Measurements from ENCODE around the gene CMIP.

Gene CMIP

DNA sequence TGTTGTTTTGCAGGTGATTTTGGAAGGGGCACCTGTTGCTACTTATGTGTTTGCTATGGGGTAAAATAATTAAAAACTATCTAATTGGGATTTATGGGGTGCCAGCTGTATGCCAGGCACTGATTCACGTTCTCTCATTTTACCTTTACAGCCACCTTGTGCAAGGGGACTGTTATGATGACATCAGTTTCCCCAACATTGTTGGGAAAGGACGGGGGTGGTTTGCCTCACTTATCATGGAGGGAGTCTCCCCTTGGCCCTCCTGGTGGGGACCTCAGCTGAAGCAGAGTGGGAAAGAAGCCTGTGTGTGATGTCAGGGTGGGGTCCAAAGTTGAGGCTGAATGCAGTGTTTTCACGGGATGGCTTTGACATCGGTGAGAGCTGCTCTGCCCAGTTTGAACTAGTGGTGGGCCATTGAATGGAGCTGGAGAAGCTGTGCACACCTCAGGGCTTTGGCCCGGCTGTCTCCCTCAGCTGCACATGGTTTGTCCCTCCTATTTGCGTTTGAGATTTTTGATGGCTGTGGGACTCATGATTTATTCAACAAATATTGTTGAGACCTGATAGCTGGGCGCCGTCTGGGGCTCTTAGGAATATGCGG, 36.1 kb downstream of the CMIP start:
- TF ChIP-seq ZNF274 (IDR thresholded peaks at IDR 0.05; ENCODE audit: low read depth, low read length): no peak
- peak overlapping the region; percentile 3; the same call in 1 of the 2 replicates for H3K4me3 ChIP-seq (ENCODE audit: low read length)

DNA sequence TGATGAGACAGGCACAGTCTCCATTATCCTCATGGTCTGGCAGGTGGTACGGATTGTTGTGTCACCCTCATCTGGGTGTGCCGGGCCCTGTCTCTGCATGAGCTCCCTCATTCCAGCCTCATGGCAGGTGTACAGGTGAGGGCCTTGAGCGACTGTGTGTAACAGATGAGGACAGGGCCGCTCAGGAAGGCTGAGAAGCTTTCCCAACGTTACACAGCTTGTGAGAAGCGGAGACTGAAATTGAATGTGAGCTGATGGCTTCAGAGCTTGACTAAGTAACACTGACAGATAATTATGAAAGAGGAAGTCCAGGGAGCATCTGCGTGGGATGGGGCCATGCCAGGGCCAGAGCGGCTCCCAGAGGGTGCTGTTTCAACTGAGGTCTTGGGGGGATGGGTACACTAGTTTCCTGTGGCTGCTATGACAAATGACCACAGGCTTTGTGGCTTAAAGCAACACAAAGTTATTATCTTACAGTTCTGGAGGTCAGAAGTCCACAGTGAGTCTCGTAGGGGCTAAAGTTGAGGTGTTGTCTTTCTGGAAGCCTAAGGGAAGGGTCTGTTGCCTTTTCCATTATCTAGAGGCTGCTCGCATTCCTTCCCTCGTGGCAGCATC, 36.7 kb downstream of the CMIP start:
- peak overlapping the region; percentile 3; the same call in 1 of the 2 replicates for H3K4me3 ChIP-seq (ENCODE audit: low read length)

GRCh38 chr16:81482329-81483063, 37.9 kb downstream of the CMIP start:
- no peak overlapping the region for H3K4me3 ChIP-seq (ENCODE audit: low read length)

More for the DNA sequence above, 36.7 kb downstream of the CMIP start:
- no peak for TF ChIP-seq ZNF274 (IDR thresholded peaks at IDR 0.05; ENCODE audit: low read depth, low read length)

DNA sequence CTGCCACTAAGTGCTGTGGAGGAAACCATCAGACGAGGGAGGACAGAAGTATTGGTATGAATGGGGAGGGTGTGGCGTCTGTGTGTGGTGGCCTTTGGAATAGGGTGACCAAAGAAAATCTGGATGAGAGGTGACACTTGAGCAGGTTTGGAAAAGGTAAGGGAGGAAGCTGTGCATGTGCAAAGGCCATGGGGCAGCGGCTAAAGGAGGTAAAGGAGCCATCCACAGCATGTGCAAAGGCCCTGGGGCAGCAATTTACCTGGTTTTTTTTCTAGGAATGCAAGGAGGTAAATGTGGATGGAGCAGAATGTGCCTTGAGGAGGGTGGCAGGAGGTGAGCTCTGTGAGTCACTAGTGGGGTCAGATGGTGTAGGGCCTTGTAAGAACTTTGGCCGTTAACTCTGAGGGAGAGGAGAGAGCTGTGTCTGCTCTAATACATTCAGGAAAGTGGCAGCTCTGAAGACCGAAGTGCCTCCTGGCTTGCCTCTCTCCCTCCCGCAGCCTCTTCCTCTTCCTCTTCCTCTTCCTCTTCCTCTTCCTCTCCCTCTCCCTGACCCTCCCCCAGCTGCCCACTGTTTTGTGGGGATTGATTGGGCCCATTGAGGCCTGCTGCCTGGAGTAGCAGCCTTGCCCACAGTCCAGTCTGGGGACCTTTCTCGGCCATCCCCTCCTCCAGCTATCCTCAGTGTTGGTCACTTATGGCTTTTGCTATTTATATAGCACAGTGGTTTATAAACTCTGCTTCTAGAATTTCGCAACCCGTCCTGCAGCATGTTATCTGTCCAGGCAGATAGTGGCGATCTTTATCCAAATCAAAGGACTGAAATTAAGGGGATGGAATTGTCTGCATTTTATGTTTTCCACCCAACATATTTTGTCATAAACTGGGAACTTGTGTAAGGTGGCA, 38.7 kb downstream of the CMIP start:
- no peak for TF ChIP-seq ZNF274 (IDR thresholded peaks at IDR 0.05; ENCODE audit: low read depth, low read length)

More at GRCh38 chr16:81482329-81483063, 37.9 kb downstream of the CMIP start:
- no peak for TF ChIP-seq ZNF274 (IDR thresholded peaks at IDR 0.05; ENCODE audit: low read depth, low read length)

GRCh38 chr16:81483970-81484595, 39.5 kb downstream of the CMIP start:
- no peak for TF ChIP-seq ZNF274 (IDR thresholded peaks at IDR 0.05; ENCODE audit: low read depth, low read length)
- H3K4me3 ChIP-seq (ENCODE audit: low read length): no peak overlapping the region

More for the DNA sequence above, 38.7 kb downstream of the CMIP start:
- H3K4me3 ChIP-seq (ENCODE audit: low read length): no peak overlapping the region

DNA sequence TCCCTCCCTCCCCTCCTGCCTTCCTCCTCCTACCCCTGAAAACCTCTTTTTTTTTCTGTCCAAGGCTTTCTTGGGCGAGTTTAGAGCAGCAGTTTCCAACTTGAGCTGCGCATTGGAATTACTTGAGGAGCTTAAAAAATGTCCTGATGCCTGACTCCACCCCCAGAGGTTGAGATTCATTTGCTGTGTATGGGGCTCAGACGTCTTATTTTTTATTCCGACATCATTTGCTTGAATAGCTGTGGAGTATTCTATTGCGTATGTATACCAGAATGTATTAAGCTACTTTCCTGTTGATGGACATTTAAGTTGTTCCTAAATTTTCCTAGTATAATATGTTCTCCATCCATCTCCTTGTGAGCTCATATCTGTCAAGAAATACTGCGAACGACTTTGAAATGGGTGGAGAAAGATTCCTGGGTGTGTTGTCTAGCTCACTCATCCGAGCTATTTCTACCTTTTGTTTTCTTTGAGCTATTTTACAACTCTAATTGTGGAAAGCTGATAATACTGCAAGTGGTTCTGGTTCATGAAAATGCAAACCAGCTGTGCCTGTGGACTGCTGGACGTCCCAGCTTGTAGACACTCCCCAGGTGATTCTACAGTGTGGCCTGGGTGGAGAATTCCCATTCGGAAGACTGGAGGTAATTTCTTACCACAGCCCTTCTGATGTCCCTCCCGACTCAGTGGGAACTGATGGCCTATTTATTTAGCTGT, 40.5 kb downstream of the CMIP start:
- H3K4me3 ChIP-seq (ENCODE audit: low read length): no peak overlapping the region
- no peak for TF ChIP-seq ZNF274 (IDR thresholded peaks at IDR 0.05; ENCODE audit: low read depth, low read length)

GRCh38 chr16:81485824-81486539, 41.4 kb downstream of the CMIP start:
- no peak overlapping the region for H3K4me3 ChIP-seq (ENCODE audit: low read length)
- no peak for TF ChIP-seq ZNF274 (IDR thresholded peaks at IDR 0.05; ENCODE audit: low read depth, low read length)

DNA sequence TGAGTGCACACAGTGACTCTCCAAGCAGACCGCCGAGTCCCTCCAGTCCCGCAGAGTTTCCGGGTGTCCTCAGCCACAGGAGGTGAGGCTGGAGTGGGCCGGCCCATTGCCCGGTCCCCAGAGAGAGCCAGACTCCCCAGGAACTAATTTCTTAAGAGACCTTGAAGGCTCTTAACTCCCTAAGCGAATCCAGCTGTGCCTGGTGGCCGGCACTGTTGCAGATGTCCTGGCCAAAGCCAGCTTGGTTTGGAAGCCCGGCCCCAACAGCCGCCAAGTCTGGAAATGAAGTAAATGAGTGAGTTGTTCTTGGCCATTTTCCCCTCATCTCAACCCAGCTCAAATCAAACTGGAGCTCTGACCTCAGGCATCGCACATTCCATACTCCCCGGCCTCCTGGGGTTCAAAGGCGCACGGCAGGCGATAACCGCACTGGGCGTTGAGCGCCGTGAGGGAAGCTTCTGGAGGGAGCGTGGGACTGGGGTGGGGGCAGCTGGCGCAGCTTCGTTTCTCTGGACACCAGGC, 42.0 kb downstream of the CMIP start:
- H3K4me3 ChIP-seq (ENCODE audit: low read length): no peak overlapping the region
- no peak for TF ChIP-seq ZNF274 (IDR thresholded peaks at IDR 0.05; ENCODE audit: low read depth, low read length)

DNA sequence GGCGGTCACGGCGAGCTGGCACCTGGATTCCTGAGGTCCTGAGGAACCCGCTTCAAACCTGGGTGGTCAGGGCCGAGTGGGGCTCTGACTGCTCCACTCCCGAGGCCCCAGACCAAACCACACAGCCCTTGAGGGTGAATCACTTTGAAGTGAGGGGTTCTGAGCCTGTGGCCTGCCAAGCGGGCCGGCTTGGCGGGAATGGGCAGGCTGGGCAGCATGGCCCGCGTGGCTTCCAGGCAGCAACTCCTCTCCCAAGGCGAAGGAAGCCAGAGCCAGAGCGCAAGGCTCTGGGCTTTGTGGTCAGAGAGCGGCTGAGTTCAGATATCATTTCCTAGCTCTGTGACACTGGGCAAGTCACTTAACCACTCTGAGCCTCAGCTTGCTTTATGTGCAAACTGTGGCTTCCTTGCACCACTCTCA, 42.7 kb downstream of the CMIP start:
- TF ChIP-seq ZNF274 (IDR thresholded peaks at IDR 0.05; ENCODE audit: low read depth, low read length): no peak
- no peak overlapping the region for H3K4me3 ChIP-seq (ENCODE audit: low read length)

- no peak for TF ChIP-seq ZNF274 (IDR thresholded peaks at IDR 0.05; ENCODE audit: low read depth, low read length)
Measured at GRCh38 chr16:81488687-81489411, 44.2 kb downstream of the CMIP start.

GRCh38 chr16:81489547-81490267, 45.1 kb downstream of the CMIP start:
- no peak overlapping the region for H3K4me3 ChIP-seq (ENCODE audit: low read length)
- TF ChIP-seq ZNF274 (IDR thresholded peaks at IDR 0.05; ENCODE audit: low read depth, low read length): no peak

More at GRCh38 chr16:81488687-81489411, 44.2 kb downstream of the CMIP start:
- no peak overlapping the region for H3K4me3 ChIP-seq (ENCODE audit: low read length)

Measured in GM08714 (cell line).